GM12891 (cell line): Measurements from ENCODE around the gene ASB2.

ENCODE experiments used
- DNase-seq: peaks from one replicate; pipeline ENCODE4 v3.0.0; 2011; ENCODE audit warnings: low spot score; ENCODE audit not compliant: insufficient read length
- FAIRE-seq: peaks from 2 replicates; lab custom pipeline; 2011; peaks lifted over from hg19 to GRCh38; lab: Jason Lieb, UNC
- PAX5 ChIP-seq: IDR thresholded peaks from 2 replicates; pipeline ENCODE4 v1.6.1; 2011; ENCODE audit warnings: low read length, moderate library complexity, mild to moderate bottlenecking; ENCODE audit not compliant: insufficient read depth, severe bottlenecking
- POLR2A ChIP-seq: IDR thresholded peaks from 2 replicates; pipeline ENCODE4 v1.6.1; 2011; ENCODE audit warnings: low read depth, low read length, control low read depth
- POLR2AphosphoS5 ChIP-seq: IDR thresholded peaks from 2 replicates; pipeline ENCODE4 v1.6.1; 2011; ENCODE audit warnings: low read depth, low read length, control low read depth
- POU2F2 ChIP-seq: IDR thresholded peaks from 2 replicates; pipeline ENCODE4 v1.6.1; 2011; ENCODE audit warnings: low read depth, mild to moderate bottlenecking, control low read depth, low read length, moderate library complexity
- SPI1 ChIP-seq: IDR thresholded peaks from 2 replicates; pipeline ENCODE4 v1.6.1; 2011; ENCODE audit warnings: low read depth, low read length, control low read depth
- TAF1 ChIP-seq: IDR thresholded peaks from 2 replicates; pipeline ENCODE4 v1.6.1; 2011; ENCODE audit warnings: low read depth, low read length, control low read depth

Gene ASB2

DNA sequence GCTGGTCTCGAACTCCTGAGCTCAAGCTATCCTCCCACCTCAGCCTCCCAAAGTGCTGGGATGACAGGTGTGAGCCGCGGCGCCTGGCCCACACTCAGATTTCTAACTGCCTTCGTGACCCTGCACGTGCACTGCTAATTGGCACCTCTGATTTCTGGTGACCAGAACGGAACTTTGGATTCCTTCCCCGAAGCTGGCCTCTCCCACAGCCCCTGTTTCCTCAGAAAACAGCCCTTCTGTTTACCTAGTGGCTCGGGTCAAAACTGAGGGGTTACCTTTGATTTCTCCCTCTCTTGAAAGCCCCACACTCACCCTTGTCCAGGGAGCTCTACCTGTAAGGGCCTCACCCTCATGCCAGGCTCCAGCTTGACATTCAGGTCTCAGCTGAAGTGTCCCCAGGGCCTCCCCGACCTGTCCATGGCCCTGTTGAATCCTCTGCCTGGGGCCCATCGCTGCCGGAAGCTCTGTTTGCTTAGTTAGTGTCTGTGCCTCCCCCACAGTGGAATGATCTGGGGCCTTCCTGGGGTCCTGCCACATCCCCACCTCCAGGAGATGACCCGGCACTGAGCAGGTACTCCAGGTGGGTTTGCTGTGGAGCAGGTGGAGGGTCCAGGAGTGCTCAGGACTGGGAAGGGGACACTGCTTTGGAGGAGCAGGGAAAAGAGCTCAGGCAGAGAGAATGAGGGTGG lies 73.6 kb downstream of the ASB2 start:
- TF ChIP-seq SPI1 (no peak), POLR2AphosphoS5 (no peak)
- FAIRE-seq (no peak), DNase-seq (no peak)

DNA sequence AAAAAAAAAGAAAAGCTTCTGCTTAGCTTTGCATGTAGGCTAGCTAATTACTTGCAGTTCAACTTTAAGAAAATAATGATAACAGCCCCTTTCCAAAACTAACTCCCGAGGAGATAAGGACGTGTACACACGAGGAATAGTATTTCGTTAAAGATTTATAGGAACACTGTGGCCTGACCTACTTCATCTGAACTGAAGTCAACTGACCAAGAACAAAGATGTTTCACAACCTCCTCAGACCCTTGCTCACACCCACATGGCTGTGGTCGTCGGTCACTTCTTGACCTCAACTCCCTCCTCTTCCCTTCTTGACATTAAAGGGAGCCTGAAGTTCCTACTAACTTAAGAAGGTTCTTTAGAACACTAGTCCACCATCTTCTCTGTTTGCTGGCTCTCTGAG lies 74.6 kb downstream of the ASB2 start:
- no peak for FAIRE-seq
- TF ChIP-seq POU2F2 (no peak), SPI1 (no peak), TAF1 (no peak), POLR2AphosphoS5 (no peak), PAX5 (no peak), POLR2A (no peak)
- DNase-seq, result no peak

DNA sequence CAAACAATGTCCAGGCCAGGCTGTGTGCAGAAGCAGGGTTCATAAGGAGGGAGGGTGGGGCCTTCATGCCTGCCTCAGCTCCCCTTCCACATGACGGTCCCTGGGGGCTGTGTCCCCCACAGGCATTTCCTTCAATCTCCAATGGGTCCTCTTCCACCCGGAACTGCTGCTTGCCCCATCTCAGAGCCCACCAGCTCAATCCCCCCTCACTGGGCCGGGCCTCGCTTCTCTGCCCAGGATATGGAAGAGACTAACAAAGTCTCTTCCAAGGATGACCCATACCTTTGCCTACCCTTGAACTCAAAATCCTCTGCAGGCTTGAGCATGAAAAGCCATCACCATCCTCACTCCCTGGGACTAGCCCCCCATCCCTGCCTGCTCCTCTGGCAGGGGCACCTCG lies 77.6 kb downstream of the ASB2 start:
- TF ChIP-seq POU2F2 (no peak), SPI1 (no peak), POLR2A (no peak), PAX5 (no peak), TAF1 (no peak), POLR2AphosphoS5 (no peak)
- FAIRE-seq, result no peak

DNA sequence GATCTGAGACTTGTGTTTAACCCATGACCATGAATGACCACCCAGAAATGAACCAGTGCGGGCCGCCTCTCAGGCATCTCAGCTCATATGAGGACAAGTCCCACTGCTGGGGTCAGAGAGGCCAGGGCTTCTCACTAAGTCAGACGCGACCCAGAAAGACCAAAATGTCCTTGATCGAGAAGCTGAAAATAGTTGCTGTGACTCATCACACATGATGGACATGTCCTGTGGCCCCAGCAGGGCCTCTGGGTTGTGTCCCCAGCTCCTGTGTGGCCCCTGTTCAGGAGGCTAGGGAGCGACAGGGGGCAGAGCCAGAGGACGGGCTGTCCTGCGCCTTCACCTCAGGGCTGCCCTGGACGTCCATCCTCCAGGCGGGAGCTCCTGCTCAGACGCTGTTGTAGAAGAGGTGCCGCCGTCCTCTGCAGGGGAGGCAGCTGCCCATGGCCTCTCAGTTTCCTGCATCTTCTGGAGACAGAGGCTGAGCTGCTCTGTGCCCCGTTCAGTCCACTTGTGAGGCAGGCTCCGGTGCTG lies 78.2 kb downstream of the ASB2 start:
- no peak for FAIRE-seq

More for the DNA sequence above, 77.6 kb downstream of the ASB2 start:
- no peak for DNase-seq

DNA sequence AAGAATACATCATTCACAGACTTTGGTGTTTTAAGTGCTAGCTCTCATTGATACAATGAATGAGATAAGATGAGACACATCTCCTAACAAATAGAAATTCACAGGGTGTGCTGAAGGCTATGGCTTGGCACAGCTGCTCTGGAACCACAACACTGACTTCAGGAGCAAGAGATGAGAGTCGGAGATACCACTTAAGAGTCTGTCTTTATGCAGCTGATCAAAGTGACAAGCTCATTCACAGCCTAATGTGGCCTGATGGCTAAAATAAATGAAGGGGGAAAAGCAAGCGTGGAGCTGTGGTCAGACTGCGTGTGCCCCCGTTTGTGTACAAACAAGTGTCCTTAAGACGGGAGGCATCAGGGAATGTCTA lies 78.9 kb downstream of the ASB2 start:
- DNase-seq (no peak), FAIRE-seq (no peak)
- no peak for TF ChIP-seq POLR2AphosphoS5
- TF ChIP-seq PAX5, result no peak
- no peak for TF ChIP-seq POLR2A
- no peak for TF ChIP-seq POU2F2
- no peak for TF ChIP-seq SPI1
- TF ChIP-seq TAF1, result no peak

More for the DNA sequence above, 78.2 kb downstream of the ASB2 start:
- DNase-seq, result no peak
- TF ChIP-seq TAF1 (no peak), POU2F2 (no peak), POLR2A (no peak)

DNA sequence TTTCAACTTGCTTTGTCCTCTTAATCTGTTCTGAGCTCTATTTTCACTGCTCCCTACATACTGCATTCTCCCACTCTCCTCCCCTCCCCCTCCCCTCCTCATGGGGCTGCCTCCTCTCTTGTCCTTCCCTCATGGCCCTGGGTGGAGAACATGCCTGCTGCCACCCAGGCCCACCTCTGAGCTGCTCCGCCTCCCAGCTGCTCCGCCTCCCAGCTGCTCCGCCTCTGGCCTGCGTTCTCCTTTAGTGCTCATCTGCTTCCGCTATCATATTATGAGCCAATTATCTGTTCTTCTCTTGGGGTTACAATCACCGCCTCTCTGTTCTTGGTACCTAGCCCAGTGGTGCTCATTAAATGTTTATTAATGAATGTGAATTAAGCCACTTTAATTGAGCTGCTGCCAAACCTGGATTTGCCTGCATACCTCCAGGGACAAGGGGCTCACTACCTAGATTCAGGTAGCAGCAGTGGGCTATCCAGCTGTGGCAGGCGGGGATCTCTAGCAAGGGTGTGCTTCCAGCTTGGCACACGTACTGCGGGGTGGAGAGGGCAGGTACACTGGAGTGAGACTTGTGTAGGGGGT lies 81.3 kb downstream of the ASB2 start:
- no peak for TF ChIP-seq POLR2A
- TF ChIP-seq POLR2AphosphoS5, result no peak
- TF ChIP-seq POU2F2, result no peak
- no peak for TF ChIP-seq SPI1
- DNase-seq (no peak), FAIRE-seq (no peak)

DNA sequence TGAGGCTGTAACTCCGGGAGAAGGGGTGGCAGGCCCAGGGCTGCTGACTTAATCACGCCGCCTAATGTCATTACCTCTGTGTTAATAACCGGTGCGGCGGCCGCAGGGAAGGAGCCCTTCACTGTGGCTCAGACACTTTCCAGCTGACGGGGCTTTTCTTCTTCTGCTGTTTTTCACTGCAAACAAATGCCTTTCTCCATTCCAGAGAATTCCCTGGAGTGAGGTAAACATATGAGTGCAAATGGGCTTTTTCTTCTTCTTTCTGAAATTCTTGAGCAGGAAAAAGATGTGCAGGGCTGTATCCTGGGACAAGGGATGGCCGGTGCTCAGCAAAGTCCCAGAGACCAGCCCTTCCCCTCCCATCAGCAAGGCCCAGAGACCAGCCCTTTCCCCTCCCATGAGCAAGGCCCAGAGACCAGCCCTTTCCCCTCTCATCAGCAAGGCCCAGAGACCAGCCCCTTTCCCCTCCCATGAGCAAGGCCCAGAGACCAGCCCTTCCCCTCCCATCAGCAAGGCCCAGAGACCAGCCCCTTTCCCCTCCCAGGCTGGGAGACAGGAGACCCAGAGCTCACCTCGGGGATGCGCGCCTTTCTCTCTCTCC lies 82.6 kb downstream of the ASB2 start:
- TF ChIP-seq POLR2AphosphoS5 (no peak), PAX5 (no peak), SPI1 (no peak), POU2F2 (no peak), TAF1 (no peak), POLR2A (no peak)
- FAIRE-seq (no peak), DNase-seq (no peak)

DNA sequence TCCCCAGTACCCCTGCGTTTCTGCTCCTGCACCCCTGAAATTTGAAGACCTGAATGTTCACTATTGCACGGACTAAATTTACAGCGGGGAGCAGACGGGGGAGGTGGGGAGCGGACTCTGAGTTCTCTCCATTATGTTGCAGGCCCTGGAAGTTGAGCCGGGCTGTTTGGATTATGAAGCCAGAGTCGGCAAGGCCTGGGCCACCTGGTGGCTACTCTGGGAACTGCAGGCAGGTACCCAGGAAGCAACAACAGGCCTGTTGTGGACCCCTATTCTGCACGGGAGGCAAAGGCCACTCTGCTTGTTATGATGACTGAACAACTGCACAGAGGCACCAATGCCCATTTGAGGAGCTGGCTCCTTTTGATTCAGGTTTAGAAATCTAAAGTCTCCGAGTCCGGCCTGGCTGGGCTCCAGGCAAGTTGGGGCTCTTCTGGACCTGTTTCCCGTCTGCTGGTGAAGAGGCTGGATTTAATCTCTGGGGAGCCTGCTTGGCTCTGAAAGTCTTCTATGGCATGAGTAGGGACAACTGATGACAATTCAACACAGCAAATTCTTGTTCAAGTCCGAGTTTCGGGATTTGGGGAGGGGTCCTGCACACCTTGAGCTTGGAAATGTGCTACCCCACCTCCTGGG lies 83.3 kb downstream of the ASB2 start:
- DNase-seq (peak; percentile 56), FAIRE-seq (peak; percentile 85)
- TF ChIP-seq POU2F2 (no peak), POLR2A (no peak), SPI1 (no peak), PAX5 (no peak), POLR2AphosphoS5 (no peak), TAF1 (no peak)

DNA sequence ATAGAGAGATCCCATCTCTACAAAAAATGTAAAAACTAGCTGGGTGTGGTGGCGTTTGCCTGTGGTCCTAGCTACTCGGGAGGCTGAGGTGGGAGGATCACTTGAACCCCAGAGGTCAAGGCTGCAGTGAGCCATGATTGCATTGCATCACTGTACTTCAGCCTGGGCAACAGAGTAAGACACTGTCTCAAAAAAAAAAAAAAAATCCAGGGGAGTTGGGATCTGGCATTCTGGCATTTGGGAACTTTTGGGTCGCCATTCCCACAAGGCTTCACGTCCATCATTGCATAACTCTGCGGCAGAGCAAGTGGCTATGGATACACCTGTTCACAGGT lies 83.9 kb downstream of the ASB2 start:
- DNase-seq (no peak), FAIRE-seq (no peak)
- TF ChIP-seq POLR2AphosphoS5 (no peak), POLR2A (no peak), TAF1 (no peak), SPI1 (no peak), PAX5 (no peak), POU2F2 (no peak)
